ENCODE measurements around the gene FBLL1.
"Not testable (repeated sequence)": the region's sequence is repeated elsewhere in the genome, so short reads cannot be mapped to it uniquely, and the experiment has no call there.

FBLL1 gene

GRCh38 chr5:168528521-168529373 lies at the start of gene FBLL1:
FBLL1 (plus strand) TSS chr5:168529305; CDS start chr5:168529505, 200 bp downstream.
- DNase-seq = peak in 27 of 56 donors; percentile 2 to 46 (median 28)

- DNase-seq = no peak
These were observed 48.5 kb upstream of the FBLL1 start for GRCh38 chr5:168480601-168481000.

GRCh38 chr5:168481330-168481788 lies 47.7 kb upstream of the FBLL1 start:
- DNase-seq = no peak

- DNase-seq = no peak
These were observed 46.7 kb upstream of the FBLL1 start for GRCh38 chr5:168482361-168482760.

GRCh38 chr5:168486136-168486879 lies 42.8 kb upstream of the FBLL1 start, which contains the start of gene RARS1:
RARS1 (plus strand) TSS chr5:168486471; CDS start chr5:168486499, 28 bp downstream.
- peak; percentile 70 to 97 (median 89) for DNase-seq

- DNase-seq = no peak
These were observed 40.0 kb upstream of the FBLL1 start for GRCh38 chr5:168489059-168489458.

GRCh38 chr5:168494057-168494555 lies 35.0 kb upstream of the FBLL1 start:
- DNase-seq = no peak

GRCh38 chr5:168502563-168503237 lies 26.4 kb upstream of the FBLL1 start:
- no peak for DNase-seq

- DNase-seq = no peak
These were observed 15.2 kb upstream of the FBLL1 start for GRCh38 chr5:168513861-168514428.

GRCh38 chr5:168525856-168526255 lies 3.2 kb upstream of the FBLL1 start:
- no peak for DNase-seq

- no peak for DNase-seq
These were observed 1.3 kb upstream of the FBLL1 start for GRCh38 chr5:168527756-168528295.

GRCh38 chr5:168529374-168530234 lies 499 bp downstream of the FBLL1 start:
- peak in 5 of 56 donors; percentile 2 to 19 (median 5) for DNase-seq

- no peak for DNase-seq
These were observed 1.6 kb downstream of the FBLL1 start for GRCh38 chr5:168530621-168531150.

GRCh38 chr5:168531191-168531590 lies 2.1 kb downstream of the FBLL1 start:
- no peak for DNase-seq

- DNase-seq = no peak
These were observed 3.1 kb downstream of the FBLL1 start for GRCh38 chr5:168531987-168532864.

GRCh38 chr5:168534351-168534750 lies 5.2 kb downstream of the FBLL1 start:
- DNase-seq = not testable (repeated sequence)

GRCh38 chr5:168537176-168537575 lies 8.1 kb downstream of the FBLL1 start:
- no peak for DNase-seq

- no peak for DNase-seq
These were observed 20.4 kb downstream of the FBLL1 start for GRCh38 chr5:168549554-168549953.
